IPS-11a (cell line): ENCODE data around the gene RNU1-4.
"Not testable (repeated sequence)": the region's sequence is repeated elsewhere in the genome, so short reads cannot be mapped to it uniquely, and the experiment has no call there.

Source experiments
- H3K4me3 ChIP-seq: one replicate; pipeline ENCODE4 v1.5.1; 2013; ENCODE audit warnings: low read depth, low read length, control low read depth

The RNU1-4 gene

GRCh38 chr1:16765731-16766605 is 25.7 kb downstream of the RNU1-4 start:
- not testable (repeated sequence) for H3K4me3 ChIP-seq

GRCh38 chr1:16766689-16767256 is 26.5 kb downstream of the RNU1-4 start:
- not testable (repeated sequence) for H3K4me3 ChIP-seq

GRCh38 chr1:16770139-16770759 is 29.9 kb downstream of the RNU1-4 start:
- H3K4me3 ChIP-seq: not testable (repeated sequence)

GRCh38 chr1:16770896-16771446 is 30.7 kb downstream of the RNU1-4 start:
- not testable (repeated sequence) for H3K4me3 ChIP-seq

GRCh38 chr1:16772275-16773204 is 32.2 kb downstream of the RNU1-4 start:
- H3K4me3 ChIP-seq: not testable (repeated sequence)

- H3K4me3 ChIP-seq: not testable (repeated sequence)
These were observed 32.9 kb downstream of the RNU1-4 start for GRCh38 chr1:16773205-16773596.

GRCh38 chr1:16773723-16774122 is 33.4 kb downstream of the RNU1-4 start:
- H3K4me3 ChIP-seq: not testable (repeated sequence)

GRCh38 chr1:16774773-16775172 is 34.5 kb downstream of the RNU1-4 start:
- H3K4me3 ChIP-seq: not testable (repeated sequence)

GRCh38 chr1:16775290-16775689 is 35.0 kb downstream of the RNU1-4 start:
- not testable (repeated sequence) for H3K4me3 ChIP-seq

GRCh38 chr1:16776248-16776647 is 35.9 kb downstream of the RNU1-4 start:
- H3K4me3 ChIP-seq: not testable (repeated sequence)

GRCh38 chr1:16776835-16777234 is 36.5 kb downstream of the RNU1-4 start:
- not testable (repeated sequence) for H3K4me3 ChIP-seq

GRCh38 chr1:16777821-16778220 is 37.5 kb downstream of the RNU1-4 start:
- not testable (repeated sequence) for H3K4me3 ChIP-seq

GRCh38 chr1:16779525-16779924 is 39.2 kb downstream of the RNU1-4 start:
- not testable (repeated sequence) for H3K4me3 ChIP-seq

- H3K4me3 ChIP-seq: not testable (repeated sequence)
These were observed 40.7 kb downstream of the RNU1-4 start for GRCh38 chr1:16781033-16781432.

- not testable (repeated sequence) for H3K4me3 ChIP-seq
These were observed 41.3 kb downstream of the RNU1-4 start for GRCh38 chr1:16781625-16782024.

GRCh38 chr1:16784955-16785354 is 44.6 kb downstream of the RNU1-4 start:
- not testable (repeated sequence) for H3K4me3 ChIP-seq

- not testable (repeated sequence) for H3K4me3 ChIP-seq
These were observed 46.0 kb downstream of the RNU1-4 start for GRCh38 chr1:16786362-16786761.

- not testable (repeated sequence) for H3K4me3 ChIP-seq
These were observed 46.9 kb downstream of the RNU1-4 start for GRCh38 chr1:16787175-16787574.

GRCh38 chr1:16787711-16788110 is 47.4 kb downstream of the RNU1-4 start:
- not testable (repeated sequence) for H3K4me3 ChIP-seq
